ENCODE data around the gene KLF12.

The KLF12 gene

GRCh38 chr13:74134221-74134776 is at the start of gene KLF12:
Gene KLF12 (minus strand): TSS chr13:74134404.
- Histone ChIP-seq H3K27me3 (ENCODE audit: insufficient read depth, low read length, poor library complexity, severe bottlenecking) (no peaks in the 10 kb centered on the region), H3K9me3 (ENCODE audit: insufficient read depth, low read depth, low read length) (no peaks in the 10 kb centered on the region), H4K20me1 (ENCODE audit: insufficient read depth, low read length, poor library complexity, severe bottlenecking) (peaks cover 23% of the 10 kb centered on the region), H3K9me2 (replicated peaks; ENCODE audit: low read depth, low read length) (no peaks in the 10 kb centered on the region), H3K4me2 (ENCODE audit: low read depth, low read length, poor library complexity, severe bottlenecking) (peak within 1 kb of the TSS; percentile 90), H3F3A (ENCODE audit: low read depth) (no peaks in the 10 kb centered on the region), H3K4me1 (ENCODE audit: insufficient read depth, low read length, poor library complexity, severe bottlenecking) (peaks cover 43% of the 10 kb centered on the region), H3K4me3 (ENCODE audit: low read length, poor library complexity, severe bottlenecking) (peak within 1 kb of the TSS; percentile 81), H3K9ac (ENCODE audit: low read depth, low read length, poor library complexity, severe bottlenecking) (peak within 1 kb of the TSS; percentile 89), H3K36me3 (ENCODE audit: insufficient read depth, low read length) (no peaks in the 10 kb centered on the region), H2AFZ (ENCODE audit: low read length) (peak within 1 kb of the TSS; percentile 91), H3K79me2 (ENCODE audit: insufficient read depth, low read length) (peaks cover 43% of the 10 kb centered on the region)
- no peak for TF ChIP-seq CTCF (conservative IDR thresholded peaks at IDR 0.05; ENCODE audit: low read length)
- no peak for TF ChIP-seq EZH2phosphoT487 (IDR thresholded peaks at IDR 0.05; ENCODE audit: borderline replicate concordance)

- no peaks in the 10 kb centered on the region for H4K20me1 ChIP-seq (ENCODE audit: insufficient read depth, low read length, poor library complexity, severe bottlenecking)
- no peak overlapping the region for H2AFZ ChIP-seq (ENCODE audit: low read length)
- H3K27me3 ChIP-seq (ENCODE audit: insufficient read depth, low read length, poor library complexity, severe bottlenecking), result no peaks in the 10 kb centered on the region
- H3K36me3 ChIP-seq (ENCODE audit: insufficient read depth, low read length), result no peaks in the 10 kb centered on the region
- no peaks in the 10 kb centered on the region for H3K79me2 ChIP-seq (ENCODE audit: insufficient read depth, low read length)
- no peaks in the 10 kb centered on the region for H3K4me1 ChIP-seq (ENCODE audit: insufficient read depth, low read length, poor library complexity, severe bottlenecking)
- H3K4me2 ChIP-seq (ENCODE audit: low read depth, low read length, poor library complexity, severe bottlenecking), result no peak overlapping the region
- no peak overlapping the region for H3K9ac ChIP-seq (ENCODE audit: low read depth, low read length, poor library complexity, severe bottlenecking)
- H3K4me3 ChIP-seq (ENCODE audit: low read length, poor library complexity, severe bottlenecking), result no peak overlapping the region
- H3K9me3 ChIP-seq (ENCODE audit: insufficient read depth, low read depth, low read length), result no peaks in the 10 kb centered on the region
- no peaks in the 10 kb centered on the region for H3F3A ChIP-seq (ENCODE audit: low read depth)
- no peak for TF ChIP-seq CTCF (conservative IDR thresholded peaks at IDR 0.05; ENCODE audit: low read length)
- TF ChIP-seq EZH2phosphoT487 (IDR thresholded peaks at IDR 0.05; ENCODE audit: borderline replicate concordance), result no peak
- no peaks in the 10 kb centered on the region for H3K9me2 ChIP-seq (replicated peaks; ENCODE audit: low read depth, low read length)
Measured at GRCh38 chr13:74182491-74182890, 48.3 kb upstream of the KLF12 start.

GRCh38 chr13:74174810-74175209 is 40.6 kb upstream of the KLF12 start:
- TF ChIP-seq EZH2phosphoT487 (IDR thresholded peaks at IDR 0.05; ENCODE audit: borderline replicate concordance), result no peak
- Histone ChIP-seq H3K9ac (ENCODE audit: low read depth, low read length, poor library complexity, severe bottlenecking) (no peak overlapping the region), H3K79me2 (ENCODE audit: insufficient read depth, low read length) (no peaks in the 10 kb centered on the region), H3K4me2 (ENCODE audit: low read depth, low read length, poor library complexity, severe bottlenecking) (no peak overlapping the region), H3F3A (ENCODE audit: low read depth) (no peaks in the 10 kb centered on the region), H3K9me2 (replicated peaks; ENCODE audit: low read depth, low read length) (no peaks in the 10 kb centered on the region), H3K4me1 (ENCODE audit: insufficient read depth, low read length, poor library complexity, severe bottlenecking) (no peaks in the 10 kb centered on the region), H3K27me3 (ENCODE audit: insufficient read depth, low read length, poor library complexity, severe bottlenecking) (no peaks in the 10 kb centered on the region), H3K9me3 (ENCODE audit: insufficient read depth, low read depth, low read length) (no peaks in the 10 kb centered on the region), H3K4me3 (ENCODE audit: low read length, poor library complexity, severe bottlenecking) (no peak overlapping the region), H4K20me1 (ENCODE audit: insufficient read depth, low read length, poor library complexity, severe bottlenecking) (no peaks in the 10 kb centered on the region), H3K36me3 (ENCODE audit: insufficient read depth, low read length) (no peaks in the 10 kb centered on the region), H2AFZ (ENCODE audit: low read length) (no peak overlapping the region)

- no peaks in the 10 kb centered on the region for H3F3A ChIP-seq (ENCODE audit: low read depth)
- no peak overlapping the region for H3K9ac ChIP-seq (ENCODE audit: low read depth, low read length, poor library complexity, severe bottlenecking)
- H3K4me2 ChIP-seq (ENCODE audit: low read depth, low read length, poor library complexity, severe bottlenecking), result no peak overlapping the region
- TF ChIP-seq CTCF (conservative IDR thresholded peaks at IDR 0.05; ENCODE audit: low read length) (no peak), EZH2phosphoT487 (IDR thresholded peaks at IDR 0.05; ENCODE audit: borderline replicate concordance) (no peak)
- no peaks in the 10 kb centered on the region for H3K36me3 ChIP-seq (ENCODE audit: insufficient read depth, low read length)
- no peaks in the 10 kb centered on the region for H4K20me1 ChIP-seq (ENCODE audit: insufficient read depth, low read length, poor library complexity, severe bottlenecking)
- H3K27me3 ChIP-seq (ENCODE audit: insufficient read depth, low read length, poor library complexity, severe bottlenecking), result no peaks in the 10 kb centered on the region
- no peaks in the 10 kb centered on the region for H3K4me1 ChIP-seq (ENCODE audit: insufficient read depth, low read length, poor library complexity, severe bottlenecking)
- no peaks in the 10 kb centered on the region for H3K9me2 ChIP-seq (replicated peaks; ENCODE audit: low read depth, low read length)
- no peak overlapping the region for H3K4me3 ChIP-seq (ENCODE audit: low read length, poor library complexity, severe bottlenecking)
- H2AFZ ChIP-seq (ENCODE audit: low read length), result no peak overlapping the region
- no peaks in the 10 kb centered on the region for H3K9me3 ChIP-seq (ENCODE audit: insufficient read depth, low read depth, low read length)
- no peaks in the 10 kb centered on the region for H3K79me2 ChIP-seq (ENCODE audit: insufficient read depth, low read length)
Measured at GRCh38 chr13:74173822-74174221, 39.6 kb upstream of the KLF12 start.
